Keratinocyte (primary cell): ENCODE measurements around the gene HNF1B. TPM values are rescaled to one million over a fixed set of nuclear protein-coding genes. Genes with fewer than 3 reads are reported as not detected.

Experiments
- DNase-seq: peaks from one replicate; pipeline ENCODE4 v3.0.0-alpha.2; 2011; ENCODE audit warnings: low read depth, missing footprints, low spot score
- FAIRE-seq: peaks from 2 replicates; lab custom pipeline; 2011; peaks lifted over from hg19 to GRCh38; lab: Jason Lieb, UNC
- H2AFZ ChIP-seq: 2 replicates; pipeline ENCODE4 v1.6.0; 2012; ENCODE audit warnings: low read length, control low read depth, inconsistent platforms; ENCODE audit not compliant: control insufficient read depth
- H3K27ac ChIP-seq: 2 replicates; pipeline ENCODE4 v1.5.1; 2011; ENCODE audit warnings: low read length; ENCODE audit not compliant: control insufficient read depth, insufficient read depth
- H3K27me3 ChIP-seq: 3 replicates; pipeline ENCODE4 v1.6.0; 2011; ENCODE audit warnings: low read length; ENCODE audit not compliant: control insufficient read depth, insufficient read depth; ENCODE audit errors: extremely low read depth
- H3K36me3 ChIP-seq, 2 experiments: 2 replicates in 1 of 2; 3 replicates in 1 of 2; pipeline ENCODE4 v1.5.1; 2011; ENCODE audit warnings: low read length in 2 of 2, mild to moderate bottlenecking in 1 of 2; ENCODE audit not compliant: control insufficient read depth in 2 of 2, insufficient read depth in 2 of 2; ENCODE audit errors: extremely low read depth in 1 of 2
- H3K4me1 ChIP-seq: 3 replicates; pipeline ENCODE4 v1.5.1; 2011; ENCODE audit warnings: low read length; ENCODE audit not compliant: control insufficient read depth, insufficient read depth; ENCODE audit errors: extremely low read depth
- H3K4me2 ChIP-seq: 3 replicates; pipeline ENCODE4 v1.6.0; 2011; ENCODE audit warnings: low read depth, low read length; ENCODE audit not compliant: control insufficient read depth, insufficient read depth; ENCODE audit errors: extremely low read depth
- H3K4me3 ChIP-seq, 3 experiments: fragments of 200-600 bp in 1 of 3; sonication (generic) in 1 of 3; 2 replicates in 2 of 3; 3 replicates in 1 of 3; pipeline ENCODE4 v1.5.1; 2011 to 2016; ENCODE audit warnings: low read length in 3 of 3, mild to moderate bottlenecking in 3 of 3, control low read depth in 2 of 3, inconsistent platforms in 1 of 3, low read depth in 1 of 3, mixed read lengths in 1 of 3, mixed run types in 1 of 3, moderate library complexity in 1 of 3; ENCODE audit not compliant: control insufficient read depth in 2 of 3, insufficient read depth in 2 of 3; ENCODE audit errors: extremely low read depth in 1 of 3
- H3K79me2 ChIP-seq: 2 replicates; pipeline ENCODE4 v1.6.0; 2012; ENCODE audit warnings: low read length; ENCODE audit not compliant: control insufficient read depth, insufficient read depth
- H3K9ac ChIP-seq: 3 replicates; pipeline ENCODE4 v1.6.0; 2011; ENCODE audit warnings: low read length; ENCODE audit not compliant: control insufficient read depth, insufficient read depth; ENCODE audit errors: extremely low read depth
- H3K9me1 ChIP-seq: 3 replicates; pipeline ENCODE4 v1.6.0; 2011; ENCODE audit warnings: low read length; ENCODE audit not compliant: control insufficient read depth, insufficient read depth; ENCODE audit errors: extremely low read depth
- H3K9me3 ChIP-seq: 2 replicates; pipeline ENCODE4 v1.5.1; 2012; ENCODE audit warnings: low read depth, low read length; ENCODE audit not compliant: control insufficient read depth
- H4K20me1 ChIP-seq: 3 replicates; pipeline ENCODE4 v1.6.0; 2011; ENCODE audit warnings: low read length; ENCODE audit not compliant: control insufficient read depth, insufficient read depth; ENCODE audit errors: extremely low read depth
- CTCF ChIP-seq, 3 experiments: IDR thresholded peaks in 1 of 3; conservative IDR thresholded peaks in 1 of 3; optimal IDR thresholded peaks in 1 of 3; 2 replicates in 2 of 3; 3 replicates in 1 of 3; pipeline versions ENCODE3 to v1.5.1; 2011; ENCODE audit warnings: low read length in 3 of 3, mild to moderate bottlenecking in 3 of 3, moderate library complexity in 2 of 3, control low read depth in 1 of 3, inconsistent platforms in 1 of 3; ENCODE audit not compliant: insufficient read depth in 2 of 3; ENCODE audit errors: extremely low read depth in 1 of 3
- EZH2 ChIP-seq: IDR thresholded peaks from one replicate; pipeline ENCODE4 v1.6.1; 2012; ENCODE audit warnings: inconsistent platforms, mild to moderate bottlenecking, low read length, moderate library complexity
- dilution Hi-C: fragments of 300-500 bp; cut with MboI; formaldehyde crosslinking; loops from one replicate; pipeline ENCODE4 v1.7.0; 2020; ENCODE audit warnings: low sequenced_read_pairs; ENCODE audit not compliant: extremely low pct_ligation_motif_present
- polyA plus RNA-seq, 5 experiments: library from polyadenylated mRNA; depleted of rRNA in 3 of 5; stranded (reverse) in 3 of 5; stranded (forward) in 1 of 5; unstranded in 1 of 5; fragments of >200 nt; gene quantifications; 1 replicate in 1 of 5; 2 replicates in 3 of 5; 3 replicates in 1 of 5; pipeline versions ENCODE4 v1.2.1 to v1.2.3, GENCODE V29; 2011 to 2012; ENCODE audit warnings: missing spikeins in 2 of 5, low read depth in 1 of 5, low replicate concordance in 1 of 5

The HNF1B gene
- polyA plus RNA-seq, 1 donor (not counting 4 experiments of a cell fraction or from before 2014, with no cell fraction given) = not detected

GRCh38 chr17:37744633-37744927 is 279 bp downstream of the HNF1B start:
- Histone ChIP-seq H3K4me3 (no peak overlapping the region), H3K9me3 (no peaks in the 10 kb centered on the region), H3K36me3 (no peaks in the 10 kb centered on the region), H3K4me2 (no peak overlapping the region), H3K9me1 (no peaks in the 10 kb centered on the region), H3K4me1 (peaks cover 13% of the 10 kb centered on the region), H3K9ac (no peak overlapping the region), H4K20me1 (no peaks in the 10 kb centered on the region), H2AFZ (no peak overlapping the region), H3K79me2 (no peaks in the 10 kb centered on the region), H3K27ac (no peak overlapping the region), H3K27me3 (peaks cover 80% of the 10 kb centered on the region)
- DNase-seq = no peak
- TF ChIP-seq CTCF (optimal IDR thresholded peaks at IDR 0.05 in 1 of 3, IDR thresholded peaks at IDR 0.05 in 1 of 3, conservative IDR thresholded peaks at IDR 0.05 in 1 of 3; ENCODE audit: extremely low read depth in 1 of 3, insufficient read depth in 2 of 3, low read length in 3 of 3) (no peak), EZH2 (peak; percentile 3)
- dilution Hi-C loops = no loop called here
- FAIRE-seq = no peak

GRCh38 chr17:37743875-37744632 is 805 bp downstream of the HNF1B start:
- dilution Hi-C loops = no loop called here
- no peaks in the 10 kb centered on the region for H3K9me3 ChIP-seq
- peak; percentile 89 for TF ChIP-seq EZH2
- no peak for TF ChIP-seq CTCF (optimal IDR thresholded peaks at IDR 0.05 in 1 of 3, IDR thresholded peaks at IDR 0.05 in 1 of 3, conservative IDR thresholded peaks at IDR 0.05 in 1 of 3; ENCODE audit: extremely low read depth in 1 of 3, insufficient read depth in 2 of 3, low read length in 3 of 3)
- H2AFZ ChIP-seq = no peak overlapping the region
- H3K4me2 ChIP-seq = peak overlapping the region; percentile 16
- FAIRE-seq (no peak), DNase-seq (no peak)
- H4K20me1 ChIP-seq = no peaks in the 10 kb centered on the region
- no peak overlapping the region for H3K9ac ChIP-seq
- peaks cover 13% of the 10 kb centered on the region for H3K4me1 ChIP-seq
- H3K27ac ChIP-seq = no peak overlapping the region
- no peak overlapping the region for H3K4me3 ChIP-seq
- H3K36me3 ChIP-seq = no peaks in the 10 kb centered on the region
- H3K79me2 ChIP-seq = no peaks in the 10 kb centered on the region
- peaks cover 85% of the 10 kb centered on the region for H3K27me3 ChIP-seq
- no peaks in the 10 kb centered on the region for H3K9me1 ChIP-seq
